Right atrium auricular region (tissue), 2 donors: ENCODE data around the gene MYH7. TPM values are rescaled to one million over a fixed set of nuclear protein-coding genes. Genes with fewer than 3 reads are reported as not detected.
A peak's percentile ranks its signal among the peaks of the same experiment; 100 is the strongest.
"Not testable (repeated sequence)": the region's sequence is repeated elsewhere in the genome, so short reads cannot be mapped to it uniquely, and the experiment has no call there.

Experiments
- DNase-seq: peaks from one replicate; pipeline ENCODE4 v3.0.0-alpha.2; 2019; ENCODE audit warnings: low spot score
- H3K27ac ChIP-seq, 2 donors: fragments of 200-600 bp; sonication (generic); 1 replicate in 1 of 2; 2 replicates in 1 of 2; pipeline ENCODE4 v1.5.1; 2016 to 2019
- H3K27me3 ChIP-seq, 2 donors: fragments of 200-600 bp; sonication (generic); one replicate each; pipeline versions ENCODE4 v1.5.1 to v1.6.0; 2017 to 2019
- H3K36me3 ChIP-seq: fragments of 200-600 bp; sonication (generic); one replicate; pipeline ENCODE4 v1.5.1; 2016
- H3K4me1 ChIP-seq, 2 donors: fragments of 200-600 bp; sonication (generic); one replicate each; pipeline versions ENCODE4 v1.5.1 to v1.6.0; 2017 to 2019
- H3K4me3 ChIP-seq, 2 donors: fragments of 200-600 bp; sonication (generic); 1 replicate in 1 of 2; 2 replicates in 1 of 2; pipeline ENCODE4 v1.5.1; 2017 to 2019; ENCODE audit warnings: mild to moderate bottlenecking in 1 of 2, moderate library complexity in 1 of 2
- H3K9me3 ChIP-seq, 2 donors: fragments of 200-600 bp; sonication (generic); one replicate each; pipeline ENCODE4 v1.5.1; 2019
- total RNA-seq, 2 donors: library from RNA; depleted of rRNA; stranded (reverse); fragments of >200 nt; gene quantifications; one replicate each; pipeline ENCODE4 v1.1.0, GENCODE V29; 2016
- TF ChIP-seq, protein P1 (sequence below), 2 donors: fragments of 200-600 bp; sonication (generic); IDR thresholded peaks; one replicate each; pipeline ENCODE4 v1.5.1; 2019; ENCODE audit warnings: antibody characterized with exemption in 2 of 2

MYH7 gene
- total RNA-seq, 2 donors from 2014 or later: 1,082 to 4,592 TPM

DNA sequence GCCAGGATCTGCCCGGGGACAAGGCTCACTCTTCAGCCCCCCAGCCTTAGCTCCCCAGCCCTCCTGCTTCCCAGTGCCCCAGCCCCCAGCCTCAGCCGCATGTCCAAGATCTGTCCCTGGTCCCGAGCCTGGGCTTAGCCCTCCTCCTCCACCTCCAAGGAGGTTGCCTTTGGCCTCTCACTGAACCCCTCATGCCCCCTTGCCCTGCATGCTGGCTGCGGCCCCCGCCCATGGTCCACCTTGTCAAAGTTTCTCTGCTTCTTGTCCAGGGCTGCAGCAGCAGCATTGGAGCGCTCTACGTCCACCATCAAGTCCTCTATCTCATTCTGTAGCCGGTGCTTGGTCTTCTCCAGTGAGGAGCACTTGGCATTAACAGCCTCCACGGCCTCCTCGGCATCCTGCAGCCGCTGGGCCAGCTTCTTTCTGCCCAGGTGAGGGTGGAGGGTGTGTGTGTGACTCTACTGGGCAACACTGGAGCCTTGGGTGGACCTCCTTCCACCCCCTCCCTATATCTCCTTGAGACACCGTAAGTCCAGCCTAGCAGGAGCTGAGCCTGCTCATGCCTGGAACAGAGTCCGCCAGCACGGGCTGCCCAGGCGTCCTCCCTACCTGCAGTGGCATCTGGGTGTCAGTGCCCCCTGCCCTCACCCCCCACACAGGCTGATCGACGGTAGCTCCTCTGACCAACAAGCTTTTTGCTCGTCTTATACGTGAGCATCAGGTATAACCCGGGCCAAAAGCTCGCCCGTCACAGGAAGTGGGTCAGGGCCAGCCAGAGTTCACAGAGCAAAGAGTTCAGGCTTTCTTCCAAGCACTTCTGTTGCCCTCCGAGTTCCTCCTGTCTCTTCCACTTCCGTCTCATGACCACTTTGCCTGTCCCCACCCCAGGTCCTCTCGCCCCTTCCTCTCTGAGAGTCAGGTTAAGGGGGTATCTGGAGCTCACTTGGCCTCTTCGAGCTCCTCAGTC lies 47.3 kb downstream of the MYH7 start:
- no peaks in the 10 kb centered on the region for H3K27me3 ChIP-seq
- peaks cover 96% of the 10 kb centered on the region for H3K36me3 ChIP-seq
- no peak overlapping the region for H3K4me3 ChIP-seq
- H3K4me1 ChIP-seq: no peaks in the 10 kb centered on the region
- TF ChIP-seq, protein P1, sequence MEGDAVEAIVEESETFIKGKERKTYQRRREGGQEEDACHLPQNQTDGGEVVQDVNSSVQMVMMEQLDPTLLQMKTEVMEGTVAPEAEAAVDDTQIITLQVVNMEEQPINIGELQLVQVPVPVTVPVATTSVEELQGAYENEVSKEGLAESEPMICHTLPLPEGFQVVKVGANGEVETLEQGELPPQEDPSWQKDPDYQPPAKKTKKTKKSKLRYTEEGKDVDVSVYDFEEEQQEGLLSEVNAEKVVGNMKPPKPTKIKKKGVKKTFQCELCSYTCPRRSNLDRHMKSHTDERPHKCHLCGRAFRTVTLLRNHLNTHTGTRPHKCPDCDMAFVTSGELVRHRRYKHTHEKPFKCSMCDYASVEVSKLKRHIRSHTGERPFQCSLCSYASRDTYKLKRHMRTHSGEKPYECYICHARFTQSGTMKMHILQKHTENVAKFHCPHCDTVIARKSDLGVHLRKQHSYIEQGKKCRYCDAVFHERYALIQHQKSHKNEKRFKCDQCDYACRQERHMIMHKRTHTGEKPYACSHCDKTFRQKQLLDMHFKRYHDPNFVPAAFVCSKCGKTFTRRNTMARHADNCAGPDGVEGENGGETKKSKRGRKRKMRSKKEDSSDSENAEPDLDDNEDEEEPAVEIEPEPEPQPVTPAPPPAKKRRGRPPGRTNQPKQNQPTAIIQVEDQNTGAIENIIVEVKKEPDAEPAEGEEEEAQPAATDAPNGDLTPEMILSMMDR (IDR thresholded peaks at IDR 0.05): no peak
- no peaks in the 10 kb centered on the region for H3K9me3 ChIP-seq
- DNase-seq: no peak
- H3K27ac ChIP-seq: no peak overlapping the region

DNA sequence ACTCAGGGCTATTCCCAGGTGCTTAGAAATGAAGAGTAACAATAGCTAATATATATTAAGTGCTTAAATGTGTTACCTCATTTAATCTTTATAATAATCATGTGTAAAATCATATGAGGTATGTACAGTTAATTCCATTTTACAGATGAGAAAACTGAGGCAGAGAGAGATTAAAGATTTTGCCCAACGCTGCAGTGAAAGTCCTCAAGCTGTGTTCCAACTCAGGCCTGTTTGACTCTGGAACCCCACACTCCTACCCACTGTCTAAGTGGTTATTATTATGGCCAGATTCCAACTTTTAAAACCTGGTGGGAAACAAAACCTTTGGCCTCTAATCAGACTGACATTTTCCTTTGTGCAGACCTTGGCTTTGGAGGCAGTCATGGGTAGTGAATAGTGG lies 48.5 kb downstream of the MYH7 start:
- TF ChIP-seq, protein P1 (IDR thresholded peaks at IDR 0.05): no peak
- Histone ChIP-seq H3K36me3 (peaks cover 96% of the 10 kb centered on the region), H3K27ac (no peak overlapping the region)

DNA sequence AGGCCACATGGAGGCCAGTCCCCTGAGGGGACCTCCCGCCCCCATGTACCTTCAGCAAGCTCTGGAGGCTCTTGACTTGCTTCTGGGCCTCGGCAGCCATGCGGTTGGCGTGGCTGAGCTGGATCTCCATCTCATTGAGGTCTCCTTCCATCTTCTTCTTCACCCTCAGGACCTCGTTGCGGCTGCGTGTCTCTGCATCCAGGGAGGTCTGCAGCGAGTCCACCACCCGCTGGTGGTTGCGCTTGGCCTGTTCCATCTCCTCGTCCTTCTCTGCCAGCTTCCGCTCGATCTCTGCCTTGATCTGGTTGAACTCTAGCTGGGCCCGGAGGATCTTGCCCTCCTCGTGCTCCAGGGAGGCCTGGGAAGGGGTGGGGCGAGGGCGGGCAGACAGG lies 49.2 kb downstream of the MYH7 start:
- not testable (repeated sequence) for H3K4me1 ChIP-seq, H3K4me3 ChIP-seq, DNase-seq, H3K27me3 ChIP-seq, H3K9me3 ChIP-seq
- Histone ChIP-seq H3K36me3 (peaks cover 96% of the 10 kb centered on the region), H3K27ac (peak overlapping the region in 1 of 2 donors; percentile 10)

More for the DNA sequence above, 48.5 kb downstream of the MYH7 start:
- DNase-seq: no peak
- H3K4me3 ChIP-seq: no peak overlapping the region
- H3K4me1 ChIP-seq: no peaks in the 10 kb centered on the region
- no peaks in the 10 kb centered on the region for H3K27me3 ChIP-seq
- no peaks in the 10 kb centered on the region for H3K9me3 ChIP-seq

DNA sequence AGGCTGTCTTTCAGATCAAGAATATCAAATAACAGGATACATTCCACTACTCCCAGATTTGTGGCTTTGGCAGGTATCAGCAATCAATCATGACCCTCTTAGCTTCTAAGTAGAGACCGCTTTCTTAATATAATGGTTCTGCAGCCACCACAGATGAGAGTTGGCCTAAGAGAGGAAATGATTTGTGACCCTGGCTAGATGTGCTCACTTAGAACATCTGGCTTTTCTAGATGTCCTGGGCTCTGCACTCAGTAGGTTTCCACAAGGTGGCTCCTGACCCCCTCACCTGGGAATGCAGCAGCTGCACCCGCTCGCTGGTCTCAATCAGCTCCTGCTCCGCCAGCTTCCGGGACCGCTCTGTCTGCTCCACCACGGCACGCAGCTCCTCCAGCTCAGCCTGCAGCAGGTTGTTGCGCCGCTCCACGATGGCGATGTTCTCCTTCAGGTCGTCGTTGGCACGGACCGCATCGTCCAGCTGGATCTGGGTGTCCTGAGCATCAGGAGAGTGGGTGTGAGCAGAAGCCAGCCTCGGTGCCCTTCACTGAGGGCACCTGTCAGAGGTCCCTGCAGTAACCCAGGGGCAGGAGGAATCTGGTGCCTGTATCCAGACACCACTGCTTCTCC lies 49.7 kb downstream of the MYH7 start:
- TF ChIP-seq, protein P1 (IDR thresholded peaks at IDR 0.05): no peak

GRCh38 chr14:23385244-23385641 lies 50.2 kb downstream of the MYH7 start:
- Histone ChIP-seq H3K4me3 (no peak overlapping the region), H3K4me1 (no peaks in the 10 kb centered on the region), H3K36me3 (peaks cover 87% of the 10 kb centered on the region), H3K27ac (no peak overlapping the region), H3K9me3 (no peaks in the 10 kb centered on the region), H3K27me3 (no peaks in the 10 kb centered on the region)
- DNase-seq: no peak
- TF ChIP-seq, protein P1 (IDR thresholded peaks at IDR 0.05): no peak

More for the DNA sequence above, 49.7 kb downstream of the MYH7 start:
- peaks cover 92% of the 10 kb centered on the region for H3K36me3 ChIP-seq
- H3K27me3 ChIP-seq: no peaks in the 10 kb centered on the region
- peak overlapping the region in 1 of 2 donors; percentile 10 for H3K27ac ChIP-seq
- no peak for DNase-seq
- H3K9me3 ChIP-seq: no peaks in the 10 kb centered on the region
- no peaks in the 10 kb centered on the region for H3K4me1 ChIP-seq
- H3K4me3 ChIP-seq: no peak overlapping the region

DNA sequence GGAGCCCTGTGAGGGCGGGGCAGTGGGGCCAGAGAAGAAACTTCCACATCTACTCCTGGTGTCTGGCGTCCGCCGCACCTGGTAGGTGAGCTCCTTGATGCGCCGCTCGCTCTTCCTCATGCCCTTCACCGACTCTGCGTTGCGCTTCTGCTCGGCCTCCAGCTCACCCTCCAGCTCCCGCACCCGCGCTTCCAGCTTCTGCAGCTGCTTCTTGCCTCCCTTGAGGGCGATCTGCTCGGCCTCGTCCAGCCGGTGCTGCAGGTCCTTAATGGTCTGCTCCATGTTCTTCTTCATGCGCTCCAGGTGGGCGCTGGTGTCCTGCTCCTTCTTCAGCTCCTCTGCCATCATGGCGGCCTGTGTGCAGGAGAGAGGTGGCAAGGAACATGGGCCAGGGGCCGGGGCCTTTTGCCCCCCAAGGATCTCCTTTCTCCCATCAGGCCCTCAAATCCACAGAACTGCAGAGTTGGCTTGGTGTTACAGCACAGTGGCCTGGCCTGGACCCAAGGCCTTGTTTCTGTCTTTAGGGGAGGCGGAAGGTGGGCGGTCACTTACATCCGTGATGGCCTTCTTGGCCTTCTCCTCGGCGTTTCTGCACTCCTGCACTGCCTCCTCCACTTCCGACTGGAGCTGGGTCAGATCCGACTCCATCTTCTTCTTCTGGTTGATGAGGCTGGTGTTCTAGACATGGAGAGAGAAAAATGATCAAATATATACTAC lies 50.9 kb downstream of the MYH7 start:
- TF ChIP-seq, protein P1 (IDR thresholded peaks at IDR 0.05): no peak
- no peaks in the 10 kb centered on the region for H3K4me1 ChIP-seq
- H3K27ac ChIP-seq: no peak overlapping the region
- peaks cover 83% of the 10 kb centered on the region for H3K36me3 ChIP-seq
- H3K27me3 ChIP-seq: no peaks in the 10 kb centered on the region
- DNase-seq: no peak
- H3K4me3 ChIP-seq: no peak overlapping the region
- H3K9me3 ChIP-seq: no peaks in the 10 kb centered on the region
